Mesendoderm (in vitro differentiated cells): ENCODE measurements around the gene ATP1A2.

Experiments used
- DNase-seq: peaks from one replicate; pipeline ENCODE4 v3.0.0; 2013
- H2AK5ac ChIP-seq: 2 replicates; pipeline ENCODE4 v1.6.1; 2013; ENCODE audit warnings: low read length, inconsistent platforms
- H2BK120ac ChIP-seq: 2 replicates; pipeline ENCODE4 v1.6.1; 2013; ENCODE audit warnings: low read depth, mild to moderate bottlenecking, low read length, moderate library complexity, mixed read lengths
- H2BK15ac ChIP-seq: replicated peaks from 2 replicates; pipeline ENCODE4 v1.6.1; 2013; ENCODE audit warnings: low read depth, mild to moderate bottlenecking, moderate library complexity
- H2BK5ac ChIP-seq: 2 replicates; pipeline ENCODE4 v1.6.1; 2013; ENCODE audit warnings: low read length, inconsistent platforms
- H3K18ac ChIP-seq: 2 replicates; pipeline ENCODE4 v1.6.1; 2013; ENCODE audit warnings: mild to moderate bottlenecking, low read length, mixed read lengths
- H3K23ac ChIP-seq: one replicate; pipeline ENCODE4 v1.6.1; 2013; ENCODE audit warnings: low read length
- H3K27ac ChIP-seq: 2 replicates; pipeline ENCODE4 v1.5.1; 2013; ENCODE audit warnings: low read depth, mild to moderate bottlenecking, inconsistent platforms, low read length, moderate library complexity
- H3K27me3 ChIP-seq: 2 replicates; pipeline ENCODE4 v1.6.1; 2013; ENCODE audit warnings: low read length, control low read depth, mild to moderate bottlenecking, inconsistent platforms; ENCODE audit not compliant: insufficient read depth, poor library complexity
- H3K36me3 ChIP-seq: 2 replicates; pipeline ENCODE4 v1.6.1; 2013; ENCODE audit warnings: low read length, inconsistent platforms; ENCODE audit not compliant: control insufficient read depth, insufficient read depth
- H3K4ac ChIP-seq: one replicate; pipeline ENCODE4 v1.6.1; 2013; ENCODE audit warnings: low read depth, mild to moderate bottlenecking, low read length, moderate library complexity
- H3K4me1 ChIP-seq: 2 replicates; pipeline ENCODE4 v1.6.1; 2013; ENCODE audit warnings: low read depth, low read length, inconsistent platforms; ENCODE audit not compliant: control insufficient read depth
- H3K4me2 ChIP-seq: 2 replicates; pipeline ENCODE4 v1.6.1; 2013; ENCODE audit warnings: low read length
- H3K4me3 ChIP-seq: 2 replicates; pipeline ENCODE4 v1.5.1; 2013; ENCODE audit warnings: mild to moderate bottlenecking, low read length
- H3K56ac ChIP-seq: one replicate; pipeline ENCODE4 v1.6.1; 2013; ENCODE audit warnings: low read length
- H3K79me1 ChIP-seq: 2 replicates; pipeline ENCODE4 v1.6.1; 2013; ENCODE audit warnings: low read length, inconsistent platforms
- H3K79me2 ChIP-seq: 2 replicates; pipeline ENCODE4 v1.6.1; 2013; ENCODE audit warnings: mild to moderate bottlenecking, low read length; ENCODE audit not compliant: control insufficient read depth, insufficient read depth
- H3K9ac ChIP-seq: 2 replicates; pipeline ENCODE4 v1.6.1; 2013; ENCODE audit warnings: low read length, inconsistent platforms
- H4K5ac ChIP-seq: one replicate; pipeline ENCODE4 v1.6.1; 2013; ENCODE audit warnings: low read length
- H4K8ac ChIP-seq: one replicate; pipeline ENCODE4 v1.6.1; 2013; ENCODE audit warnings: low read depth, mild to moderate bottlenecking, control low read depth, low read length, moderate library complexity
- WGBS: extraction: QIAGEN DNeasy Blood & Tissue Kit; methylation state at CpG from one replicate; pipeline ENCODE4 v1.1.7; 2013; ENCODE audit warnings: low lambda C conversion rate, missing lambda C conversion rate; ENCODE audit not compliant: insufficient coverage; ENCODE audit errors: extremely low coverage; 5-methylcytosine and 5-hydroxymethylcytosine counted together

ATP1A2 gene

DNA sequence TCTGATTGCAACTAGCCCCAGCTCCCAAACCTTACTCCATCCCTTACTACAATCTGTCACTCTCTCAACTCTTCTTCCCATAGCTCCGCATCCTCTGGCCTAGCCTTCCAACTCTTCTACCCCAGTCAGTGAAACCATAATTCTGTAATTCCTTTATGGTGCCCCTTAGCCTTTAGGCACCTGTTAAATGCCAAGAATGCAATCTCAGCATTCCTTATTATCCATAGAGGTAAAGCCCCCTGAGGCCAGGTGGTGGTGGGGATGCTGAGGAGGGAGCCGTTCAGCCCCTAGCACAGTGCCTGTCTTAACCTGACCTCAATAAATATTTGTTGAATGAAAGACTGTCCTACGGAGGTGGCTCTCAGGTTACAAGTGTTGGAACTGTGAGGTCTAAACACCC, 14.0 kb downstream of the ATP1A2 start:
- Histone ChIP-seq H4K8ac (no peak overlapping the region), H3K4me1 (no peaks in the 10 kb centered on the region), H3K4me2 (no peak overlapping the region), H2BK15ac (no peak overlapping the region), H4K5ac (no peak overlapping the region), H3K79me2 (no peaks in the 10 kb centered on the region), H3K27me3 (no peaks in the 10 kb centered on the region), H3K56ac (no peak overlapping the region), H3K27ac (no peak overlapping the region), H3K4me3 (no peak overlapping the region), H3K9ac (no peak overlapping the region), H2BK120ac (no peak overlapping the region), H3K23ac (no peak overlapping the region), H3K36me3 (no peaks in the 10 kb centered on the region), H3K18ac (no peak overlapping the region), H2AK5ac (no peak overlapping the region), H3K4ac (no peak overlapping the region), H3K79me1 (no peaks in the 10 kb centered on the region), H2BK5ac (no peak overlapping the region)
- DNase-seq = no peak
- WGBS = no CpG with 5 or more reads among the region's 3 CpGs

- no peak overlapping the region for H2BK120ac ChIP-seq
- no peak overlapping the region for H3K18ac ChIP-seq
- H4K5ac ChIP-seq = no peak overlapping the region
- no peak overlapping the region for H3K56ac ChIP-seq
- no peak overlapping the region for H3K4ac ChIP-seq
- H3K4me3 ChIP-seq = no peak overlapping the region
- no peak overlapping the region for H2AK5ac ChIP-seq
- H3K36me3 ChIP-seq = no peaks in the 10 kb centered on the region
- H3K79me2 ChIP-seq = no peaks in the 10 kb centered on the region
- no CpG with 5 or more reads among the region's 11 CpGs for WGBS
- H3K9ac ChIP-seq = no peak overlapping the region
- H4K8ac ChIP-seq = no peak overlapping the region
- H2BK5ac ChIP-seq = no peak overlapping the region
- no peaks in the 10 kb centered on the region for H3K4me1 ChIP-seq
- H3K79me1 ChIP-seq = no peaks in the 10 kb centered on the region
- no peak overlapping the region for H2BK15ac ChIP-seq
- no peaks in the 10 kb centered on the region for H3K27me3 ChIP-seq
- no peak overlapping the region for H3K23ac ChIP-seq
- DNase-seq = no peak
- H3K27ac ChIP-seq = no peak overlapping the region
- H3K4me2 ChIP-seq = no peak overlapping the region
Observed at GRCh38 chr1:160129966-160130365, 14.4 kb downstream of the ATP1A2 start.

GRCh38 chr1:160130486-160130885, 14.9 kb downstream of the ATP1A2 start:
- Histone ChIP-seq H3K4me2 (no peak overlapping the region), H2BK120ac (no peak overlapping the region), H3K4me3 (no peak overlapping the region), H3K79me1 (no peaks in the 10 kb centered on the region), H2BK15ac (no peak overlapping the region), H4K5ac (no peak overlapping the region), H3K9ac (no peak overlapping the region), H4K8ac (no peak overlapping the region), H3K4me1 (no peaks in the 10 kb centered on the region), H2AK5ac (no peak overlapping the region), H3K27me3 (no peaks in the 10 kb centered on the region), H3K56ac (no peak overlapping the region), H3K79me2 (no peaks in the 10 kb centered on the region), H2BK5ac (no peak overlapping the region), H3K27ac (no peak overlapping the region), H3K36me3 (no peaks in the 10 kb centered on the region), H3K18ac (no peak overlapping the region), H3K4ac (no peak overlapping the region), H3K23ac (no peak overlapping the region)
- no CpG with 5 or more reads among the region's 5 CpGs for WGBS
- DNase-seq = no peak

DNA sequence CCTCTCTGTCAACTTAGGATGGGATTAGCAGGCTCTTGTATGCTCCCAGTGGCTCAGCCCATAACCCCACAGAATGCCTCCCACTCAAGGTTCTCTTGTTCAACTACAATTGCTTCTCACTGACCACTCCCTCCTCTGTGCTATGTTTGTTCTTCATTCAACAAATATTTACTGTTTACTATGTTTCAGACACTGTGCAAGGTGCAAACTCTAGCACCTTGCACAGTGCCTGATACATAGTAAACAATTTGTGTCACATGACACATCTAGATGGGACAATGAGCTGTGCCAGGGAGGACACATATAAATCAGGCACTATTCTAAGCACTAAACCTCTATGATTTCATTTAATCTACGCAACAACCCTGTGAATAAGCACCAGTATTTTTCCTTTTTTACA, 15.4 kb downstream of the ATP1A2 start:
- H3K79me1 ChIP-seq = no peaks in the 10 kb centered on the region

DNA sequence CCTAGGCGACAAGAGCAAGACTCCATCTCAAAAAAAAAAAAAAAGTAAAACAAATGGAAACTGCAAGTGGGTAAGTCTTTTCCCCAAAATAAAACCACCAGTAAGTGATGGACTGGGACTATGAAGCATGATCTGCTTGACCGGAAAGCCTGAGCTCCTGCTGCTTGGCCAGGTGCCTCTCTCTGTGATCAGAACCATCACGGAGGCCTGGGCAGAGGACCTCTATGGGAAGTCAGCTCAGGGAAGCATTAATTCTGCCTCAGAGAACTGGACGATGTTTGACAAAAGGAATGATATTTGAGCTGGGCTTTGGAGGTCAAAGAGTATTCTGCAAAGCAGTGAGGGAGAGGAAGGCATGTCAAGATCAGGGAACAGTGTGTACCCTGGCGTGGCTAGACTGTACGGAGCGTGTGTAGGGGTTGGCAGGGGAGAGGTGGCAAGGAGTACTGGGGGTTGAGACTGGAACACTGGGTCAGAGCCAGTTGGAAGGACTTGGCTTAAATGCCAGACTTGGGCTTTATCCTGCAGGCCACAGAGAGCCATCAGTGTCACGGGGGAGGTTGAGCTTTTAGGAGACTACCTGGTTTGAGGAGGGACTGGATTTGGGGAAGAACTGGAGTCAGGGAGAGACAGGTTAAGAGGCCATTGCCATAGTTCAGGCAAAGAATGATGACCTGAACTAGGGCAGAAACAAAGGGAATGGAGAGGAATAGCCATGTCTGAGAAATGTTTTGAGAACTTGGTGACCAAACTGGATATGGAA, 16.4 kb downstream of the ATP1A2 start:
- no peaks in the 10 kb centered on the region for H3K4me1 ChIP-seq
- no CpG with 5 or more reads among the region's 8 CpGs for WGBS

More for the DNA sequence above, 15.4 kb downstream of the ATP1A2 start:
- Histone ChIP-seq H3K27ac (no peak overlapping the region), H3K23ac (no peak overlapping the region), H3K4ac (no peak overlapping the region), H2BK5ac (no peak overlapping the region), H3K79me2 (no peaks in the 10 kb centered on the region), H3K56ac (no peak overlapping the region), H3K4me3 (no peak overlapping the region), H3K4me2 (no peak overlapping the region), H2BK120ac (no peak overlapping the region), H2BK15ac (no peak overlapping the region), H3K9ac (no peak overlapping the region), H4K8ac (no peak overlapping the region), H4K5ac (no peak overlapping the region), H3K27me3 (no peaks in the 10 kb centered on the region), H3K18ac (no peak overlapping the region), H3K36me3 (no peaks in the 10 kb centered on the region), H2AK5ac (no peak overlapping the region), H3K4me1 (no peaks in the 10 kb centered on the region)
- WGBS = no CpG with 5 or more reads among the region's 1 CpG
- no peak for DNase-seq

More for the DNA sequence above, 16.4 kb downstream of the ATP1A2 start:
- Histone ChIP-seq H3K27me3 (no peaks in the 10 kb centered on the region), H2BK120ac (no peak overlapping the region), H3K36me3 (no peaks in the 10 kb centered on the region), H3K79me1 (no peaks in the 10 kb centered on the region), H2BK5ac (no peak overlapping the region), H3K9ac (no peak overlapping the region), H3K23ac (no peak overlapping the region), H3K56ac (no peak overlapping the region), H4K8ac (no peak overlapping the region), H3K27ac (no peak overlapping the region), H3K79me2 (no peaks in the 10 kb centered on the region), H3K4me3 (no peak overlapping the region), H2BK15ac (no peak overlapping the region), H2AK5ac (no peak overlapping the region), H3K4ac (no peak overlapping the region), H3K4me2 (no peak overlapping the region), H4K5ac (no peak overlapping the region), H3K18ac (no peak overlapping the region)
- no peak for DNase-seq
